GM12878 (cell line): ENCODE measurements around the gene MYBPC1. TPM values are rescaled to one million over a fixed set of nuclear protein-coding genes. Genes with fewer than 3 reads are reported as not detected.
"Not testable (repeated sequence)": the region's sequence is repeated elsewhere in the genome, so short reads cannot be mapped to it uniquely, and the experiment has no call there.

ENCODE experiments used
- ATAC-seq: fragments of 200-7000 bp; cut with Tn5 transposase; 3 replicates; pipeline ENCODE4 v1.9.1; 2020; ENCODE audit warnings: mild to moderate bottlenecking, moderate library complexity
- BruUV-seq: library from RNA; stranded (reverse); fragments of 400-500 nt; replicated peaks from 2 replicates; lab custom pipeline; 2021; lab: Mats Ljungman, UMichigan
- CTCF ChIA-PET: fragments of 300-600 bp; sonication (Branson Sonifier 250); formaldehyde crosslinking; extraction: SDS; loops from one replicate; lab custom pipeline; 2021; ENCODE audit warnings: inconsistent platforms; lab: Yijun Ruan, JAX
- POLR2A ChIA-PET: fragments of 350-600 bp; formaldehyde crosslinking; extraction: SDS; loops from one replicate; lab custom pipeline; 2021; ENCODE audit warnings: inconsistent platforms; lab: Charles Lee
- RAD21 ChIA-PET: fragments of 300-600 bp; sonication (Branson Sonifier 250); formaldehyde crosslinking; loops from one replicate; lab custom pipeline; 2023; ENCODE audit warnings: antibody characterized with exemption; ENCODE audit not compliant: unreplicated experiment; lab: Charles Lee
- SMC1A ChIA-PET: fragments of 300-600 bp; sonication (Branson Sonifier 250); formaldehyde crosslinking; loops from one replicate; lab custom pipeline; 2023; ENCODE audit not compliant: unreplicated experiment, uncharacterized antibody; lab: Charles Lee
- DNase-seq: peaks from one replicate; pipeline ENCODE4 v3.0.0-alpha.2; 2011; ENCODE audit warnings: low read depth, low spot score
- FAIRE-seq: peaks from 3 replicates; lab custom pipeline; 2011; peaks lifted over from hg19 to GRCh38; lab: Jason Lieb, UNC
- H2AFZ ChIP-seq: 2 replicates; pipeline ENCODE4 v1.6.0; 2011; ENCODE audit warnings: low read depth, low read length, control low read depth; ENCODE audit not compliant: control insufficient read depth
- H3K27ac ChIP-seq: 2 replicates; pipeline ENCODE4 v1.5.1; 2011; ENCODE audit warnings: control low read depth; ENCODE audit not compliant: control insufficient read depth, insufficient read depth
- H3K27me3 ChIP-seq, 2 experiments: replicated peaks in 1 of 2; 2 replicates each; pipeline versions ENCODE4 v1.6.0 to v1.6.1; 2011; ENCODE audit warnings: low read length in 1 of 2; ENCODE audit not compliant: control insufficient read depth in 2 of 2, insufficient read depth in 2 of 2
- H3K36me3 ChIP-seq, 2 experiments: 2 replicates each; pipeline ENCODE4 v1.5.1; 2011; ENCODE audit warnings: low read length in 1 of 2; ENCODE audit not compliant: control insufficient read depth in 2 of 2, insufficient read depth in 2 of 2
- H3K4me1 ChIP-seq: 2 replicates; pipeline ENCODE4 v1.6.1; 2011; ENCODE audit warnings: mild to moderate bottlenecking, low read length, moderate library complexity, mixed read lengths; ENCODE audit not compliant: control insufficient read depth, insufficient read depth
- H3K4me2 ChIP-seq: 2 replicates; pipeline ENCODE4 v1.6.0; 2011; ENCODE audit warnings: control low read depth; ENCODE audit not compliant: control insufficient read depth, insufficient read depth
- H3K4me3 ChIP-seq: fragments of 200-600 bp; sonication (generic); 2 replicates; pipeline ENCODE4 v1.5.1; 2016
- H3K79me2 ChIP-seq: 2 replicates; pipeline ENCODE4 v1.6.0; 2011; ENCODE audit warnings: low read length; ENCODE audit not compliant: control insufficient read depth, insufficient read depth
- H3K9ac ChIP-seq: 2 replicates; pipeline ENCODE4 v1.8.0; 2011; ENCODE audit warnings: low read length, control low read depth, mixed read lengths; ENCODE audit not compliant: control insufficient read depth, insufficient read depth
- H3K9me3 ChIP-seq: replicated peaks from 3 replicates; pipeline ENCODE4 v1.5.1; 2011; ENCODE audit warnings: mild to moderate bottlenecking, low read length; ENCODE audit not compliant: control insufficient read depth, insufficient read depth
- H4K20me1 ChIP-seq: 2 replicates; pipeline ENCODE4 v1.6.0; 2011; ENCODE audit not compliant: control insufficient read depth, insufficient read depth
- BMI1 ChIP-seq: fragments of 450-650 bp; IDR thresholded peaks from 2 replicates; pipeline ENCODE4 v1.6.1; 2016; ENCODE audit warnings: mild to moderate bottlenecking, moderate library complexity, borderline replicate concordance
- HDAC6 ChIP-seq: fragments of 200-600 bp; sonication (generic); IDR thresholded peaks from one replicate; pipeline ENCODE4 v1.8.0; 2017; ENCODE audit warnings: antibody characterized with exemption; ENCODE audit not compliant: unreplicated experiment
- JUNB ChIP-seq: IDR thresholded peaks from 2 replicates; pipeline ENCODE4 v1.6.1; 2016; ENCODE audit warnings: antibody characterized with exemption, mild to moderate bottlenecking
- PML ChIP-seq: IDR thresholded peaks from 2 replicates; pipeline ENCODE4 v1.6.1; 2012; ENCODE audit warnings: low read length, inconsistent platforms
- RFX5 ChIP-seq: IDR thresholded peaks from 2 replicates; pipeline ENCODE4 v1.6.1; 2011; ENCODE audit warnings: low read depth, low read length, improper control_type of control experiment
- SMAD1 ChIP-seq: fragments of 450-650 bp; IDR thresholded peaks from 2 replicates; pipeline ENCODE4 v1.6.1; 2018; ENCODE audit warnings: mild to moderate bottlenecking, low read depth; ENCODE audit not compliant: partially characterized antibody
- TARDBP ChIP-seq: IDR thresholded peaks from 2 replicates; pipeline ENCODE4 v1.6.1; 2016; ENCODE audit warnings: borderline replicate concordance
- WRNIP1 ChIP-seq: IDR thresholded peaks from 2 replicates; pipeline ENCODE4 v1.6.1; 2011; ENCODE audit warnings: low read depth, low read length, improper control_type of control experiment, borderline replicate concordance
- WGBS: methylation state at CpG from one replicate; pipeline ENCODE4 v1.1.6; 2016; ENCODE audit warnings: low lambda C conversion rate; ENCODE audit not compliant: insufficient replicate concordance, insufficient coverage; ENCODE audit errors: missing lambda C conversion rate; 5-methylcytosine and 5-hydroxymethylcytosine counted together
- in situ Hi-C: fragments of 300-500 bp; cut with MboI; formaldehyde crosslinking; loops from 9 replicates; pipeline ENCODE4 v1.14.3; 2018; ENCODE audit warnings: mixed read lengths
- intact Hi-C: fragments of 100-400 bp; cut with micrococcal nuclease; formaldehyde crosslinking; loops from one replicate; pipeline ENCODE4 v1.14.2; 2022; ENCODE audit not compliant: unreplicated experiment
- polyA plus RNA-seq, 11 experiments: library from polyadenylated mRNA; depleted of rRNA in 4 of 11; unstranded in 6 of 11; stranded (reverse) in 5 of 11; fragments of >200 nt; fragmentation: Nextera tagmentation in 4 of 11; fragmentation: Illumina TruSeq in 1 of 11; extraction: Ambion mirVana in 4 of 11; extraction: Trizol in 1 of 11; gene quantifications; 1 replicate in 1 of 11; 2 replicates in 10 of 11; pipeline versions ENCODE4 v1.2.1 to v1.2.3, GENCODE V29; 2011 to 2016; ENCODE audit warnings: inconsistent platforms in 2 of 11, missing spikeins in 2 of 11, low read depth in 1 of 11
- total RNA-seq, 4 experiments: library from RNA; depleted of rRNA in 3 of 4; stranded (reverse); fragments of >200 nt in 3 of 4; fragmentation: Illumina TruSeq in 1 of 4; extraction: Trizol in 1 of 4; gene quantifications; 2 replicates each; pipeline versions ENCODE4 v1.2.1 to v1.2.3, GENCODE V29; 2013 to 2021
- TF ChIP-seq, protein P1 (sequence below): fragments of 450-650 bp; IDR thresholded peaks from 2 replicates; pipeline ENCODE4 v1.6.1; 2017; ENCODE audit warnings: mild to moderate bottlenecking

MYBPC1 gene
- total and polyA plus RNA-seq, 10 of the 15 experiments (the other 5 are each of a cell fraction or from before 2014, with no cell fraction given), result not detected

DNA sequence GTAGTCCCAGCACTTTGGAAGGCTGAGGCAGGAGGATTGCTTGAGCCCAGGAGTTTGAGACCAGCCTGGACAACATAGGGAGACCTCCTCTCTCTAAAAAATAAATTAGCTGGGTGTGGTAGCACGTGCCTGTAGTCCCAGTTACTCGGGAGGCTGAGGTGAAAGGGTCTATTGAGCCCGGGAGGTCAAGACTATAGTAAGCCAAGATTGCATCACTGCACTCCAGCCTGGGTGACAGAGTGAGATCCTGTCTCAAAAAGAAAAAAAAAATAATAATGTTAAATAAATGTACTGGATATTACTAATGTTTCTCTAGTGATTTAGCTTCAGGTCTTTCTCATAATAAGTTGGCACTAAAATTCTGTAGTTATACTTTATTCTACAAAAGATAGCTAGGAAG is 81.7 kb downstream of the MYBPC1 start:
- ATAC-seq, in situ Hi-C loops, intact Hi-C loops, H3K4me1 ChIP-seq, BruUV-seq, H4K20me1 ChIP-seq, DNase-seq, H3K4me2 ChIP-seq, H3K9ac ChIP-seq, H3K79me2 ChIP-seq, H3K9me3 ChIP-seq, H3K27ac ChIP-seq, H2AFZ ChIP-seq, H3K27me3 ChIP-seq, RAD21 ChIA-PET, FAIRE-seq, H3K4me3 ChIP-seq, H3K36me3 ChIP-seq: not testable (repeated sequence)
- WGBS, result 20% methylated on average over 3 of the region's 3 CpGs
- SMC1A ChIA-PET, result interaction anchor here (1.2 kb wide), 1 partner anchor 10 kb away, joined by 3 read pairs; no protein-coding TSS in a partner anchor
- POLR2A ChIA-PET, result interaction anchor here (1.1 kb wide), 1 partner anchor 23 kb away, joined by 5 read pairs; no protein-coding TSS in a partner anchor
- CTCF ChIA-PET, result interaction anchor here (1.4 kb wide), 1 partner anchor 23 kb away, joined by 3 read pairs; no protein-coding TSS in a partner anchor

DNA sequence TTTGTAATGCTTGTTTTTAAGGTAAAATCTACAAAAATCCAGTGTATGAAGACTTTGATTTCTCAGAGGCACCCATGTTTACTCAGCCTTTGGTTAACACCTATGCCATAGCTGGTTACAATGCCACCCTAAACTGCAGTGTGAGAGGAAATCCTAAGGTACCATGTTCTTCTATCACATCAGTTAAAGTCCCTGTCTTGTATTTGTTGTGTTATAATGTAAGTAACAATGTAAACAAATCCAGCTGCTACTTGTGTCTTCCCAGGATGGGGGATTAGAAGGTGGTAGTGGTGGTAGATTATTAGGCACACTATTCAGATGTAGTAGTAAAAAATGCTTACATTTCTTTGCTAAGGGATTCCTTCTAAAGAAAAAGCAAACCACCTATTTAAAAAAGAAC is 83.3 kb downstream of the MYBPC1 start:
- no peak overlapping the region for H3K4me2 ChIP-seq
- no peaks in the 10 kb centered on the region for H4K20me1 ChIP-seq
- no TSS peak for BruUV-seq
- ChIA-PET POLR2A (no interaction called here), SMC1A (no interaction called here), RAD21 (no interaction called here), CTCF (interaction anchor here (1.2 kb wide), 1 partner anchor 81 kb away, joined by 5 read pairs; no protein-coding TSS in a partner anchor)
- H3K4me3 ChIP-seq, result no peak overlapping the region
- no peaks in the 10 kb centered on the region for H3K36me3 ChIP-seq
- H3K79me2 ChIP-seq, result no peaks in the 10 kb centered on the region
- H3K9me3 ChIP-seq, result no peaks in the 10 kb centered on the region
- FAIRE-seq, result no peak
- ATAC-seq, result no peak
- no peak overlapping the region for H3K27ac ChIP-seq
- DNase-seq, result no peak
- H3K27me3 ChIP-seq, result no peaks in the 10 kb centered on the region
- intact Hi-C loops (no loop called here), in situ Hi-C loops (no loop called here)
- no peak overlapping the region for H2AFZ ChIP-seq
- no peaks in the 10 kb centered on the region for H3K4me1 ChIP-seq
- TF ChIP-seq TARDBP (no peak), PML (no peak), WRNIP1 (no peak), SMAD1 (no peak), BMI1 (no peak), JUNB (no peak), RFX5 (no peak), HDAC6 (no peak)
- TF ChIP-seq, protein P1, sequence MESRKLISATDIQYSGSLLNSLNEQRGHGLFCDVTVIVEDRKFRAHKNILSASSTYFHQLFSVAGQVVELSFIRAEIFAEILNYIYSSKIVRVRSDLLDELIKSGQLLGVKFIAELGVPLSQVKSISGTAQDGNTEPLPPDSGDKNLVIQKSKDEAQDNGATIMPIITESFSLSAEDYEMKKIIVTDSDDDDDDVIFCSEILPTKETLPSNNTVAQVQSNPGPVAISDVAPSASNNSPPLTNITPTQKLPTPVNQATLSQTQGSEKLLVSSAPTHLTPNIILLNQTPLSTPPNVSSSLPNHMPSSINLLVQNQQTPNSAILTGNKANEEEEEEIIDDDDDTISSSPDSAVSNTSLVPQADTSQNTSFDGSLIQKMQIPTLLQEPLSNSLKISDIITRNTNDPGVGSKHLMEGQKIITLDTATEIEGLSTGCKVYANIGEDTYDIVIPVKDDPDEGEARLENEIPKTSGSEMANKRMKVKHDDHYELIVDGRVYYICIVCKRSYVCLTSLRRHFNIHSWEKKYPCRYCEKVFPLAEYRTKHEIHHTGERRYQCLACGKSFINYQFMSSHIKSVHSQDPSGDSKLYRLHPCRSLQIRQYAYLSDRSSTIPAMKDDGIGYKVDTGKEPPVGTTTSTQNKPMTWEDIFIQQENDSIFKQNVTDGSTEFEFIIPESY, result no peak
- H3K9ac ChIP-seq, result no peak overlapping the region
